Psoas muscle (tissue), 8 donors: ENCODE results near the gene SYT2. TPM values are rescaled to one million over a fixed set of nuclear protein-coding genes. Genes with fewer than 3 reads are reported as not detected.

Experiments used
- ATAC-seq, 4 donors: fragments of 200-7000 bp; cut with Tn5 transposase; one replicate each; pipeline ENCODE4 v1.9.1; 2020; ENCODE audit warnings: moderate library complexity in 3 of 4, mild to moderate bottlenecking in 2 of 4
- DNase-seq, 2 donors: peaks; one replicate each; pipeline ENCODE4 v3.0.0-alpha.2; 2020
- H3K27ac ChIP-seq: fragments of 200-600 bp; one replicate; pipeline ENCODE4 v1.8.0; 2022
- H3K27me3 ChIP-seq, 3 donors: fragments of 200-600 bp in 1 of 3; one replicate each; pipeline versions ENCODE4 v1.6.1 to v1.8.0; 2013 to 2022; ENCODE audit warnings: low read length in 2 of 3, mild to moderate bottlenecking in 2 of 3, moderate library complexity in 1 of 3; ENCODE audit not compliant: insufficient read depth in 3 of 3
- H3K36me3 ChIP-seq, 2 donors: fragments of 200-600 bp in 1 of 2; one replicate each; pipeline versions ENCODE4 v1.6.1 to v1.8.0; 2013 to 2022; ENCODE audit warnings: low read depth in 1 of 2, mild to moderate bottlenecking in 1 of 2, moderate library complexity in 1 of 2; ENCODE audit not compliant: insufficient read depth in 1 of 2
- H3K4me1 ChIP-seq: fragments of 200-600 bp; one replicate; pipeline ENCODE4 v1.8.0; 2022
- H3K4me3 ChIP-seq: fragments of 200-600 bp; one replicate; pipeline ENCODE4 v1.8.0; 2022; ENCODE audit warnings: mild to moderate bottlenecking
- H3K9me3 ChIP-seq: fragments of 200-600 bp; one replicate; pipeline ENCODE4 v1.8.0; 2022
- WGBS, 3 donors: extraction: QIAGEN DNeasy Blood & Tissue Kit; methylation state at CpG; one replicate each; pipeline versions ENCODE4 v1.1.6 to v1.1.7; 2013; 5-methylcytosine and 5-hydroxymethylcytosine counted together
- intact Hi-C, 2 donors: fragments of 100-400 bp; cut with DNase I; formaldehyde crosslinking; loops; one replicate each; pipeline versions ENCODE4 v1.11.0 to v1.14.2; 2022
- polyA plus RNA-seq, 3 donors: library from polyadenylated mRNA; stranded (reverse); fragments of 200-250 nt; gene quantifications; one replicate each; pipeline ENCODE4 v1.2.3, GENCODE V29; 2013
- total RNA-seq, 4 donors: library from RNA; stranded (reverse); fragmentation: NEBNext Ultra II Directional in 2 of 4; extraction: Animal tissue kit (Norgen Biotek cat#: 25700) in 2 of 4; gene quantifications; one replicate each; pipeline versions ENCODE4 v1.2.1 to v1.2.4, GENCODE V29; 2021 to 2023
- TF ChIP-seq, protein P1 (sequence below): fragments of 200-600 bp; IDR thresholded peaks from one replicate; pipeline ENCODE4 v1.8.0; 2022; ENCODE audit warnings: antibody characterized with exemption
- donor health status: healthy with polysubstance abuse.
- donor health status: DM: no; HTN: no; CAD: no; lungs with moderate emphysema.
- donor health status: Bipolar disorder and iron deficiency.
- donor health status: healthy.
- donor health status: DM: yes; HTN: yes; CAD: no.
- donor health status: DM: no; HTN: no; CAD: no.
- donor health status: DM: no; HTN: no; CAD: no.
- donor health status: DM: yes; HTN: yes; CAD: no.

SYT2 gene
- total and polyA plus RNA-seq, 7 donors, result 0.01 to 0.02 TPM; not detected in 5

DNA sequence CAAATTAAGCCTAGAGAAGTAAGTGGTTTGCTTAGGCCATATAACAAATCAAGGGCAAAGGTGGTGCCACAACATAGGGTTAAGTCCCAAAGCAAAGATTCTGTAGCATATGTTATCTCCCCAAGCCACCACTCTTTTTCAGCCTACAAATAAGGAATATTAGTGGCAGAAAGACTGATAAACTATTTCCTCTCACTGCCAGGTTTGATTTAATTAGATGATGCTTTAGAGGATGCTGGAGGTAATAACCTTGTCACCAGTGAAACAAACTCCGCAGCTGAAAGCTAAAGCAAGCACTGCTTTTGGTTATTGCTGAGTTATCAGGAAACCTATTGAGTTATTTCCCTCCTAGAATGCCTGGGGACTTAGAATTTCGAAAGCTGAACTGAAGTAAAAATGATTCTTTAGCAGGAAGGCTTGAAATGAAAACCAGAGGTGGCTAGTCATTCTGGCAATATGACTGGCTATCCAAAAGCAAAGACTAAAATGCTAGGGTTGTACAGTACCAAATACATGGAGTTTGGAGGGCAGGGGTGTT lies 145.2 kb downstream of the SYT2 start:
- H3K27ac ChIP-seq, result peak overlapping the region; percentile 38
- TF ChIP-seq, protein P1, sequence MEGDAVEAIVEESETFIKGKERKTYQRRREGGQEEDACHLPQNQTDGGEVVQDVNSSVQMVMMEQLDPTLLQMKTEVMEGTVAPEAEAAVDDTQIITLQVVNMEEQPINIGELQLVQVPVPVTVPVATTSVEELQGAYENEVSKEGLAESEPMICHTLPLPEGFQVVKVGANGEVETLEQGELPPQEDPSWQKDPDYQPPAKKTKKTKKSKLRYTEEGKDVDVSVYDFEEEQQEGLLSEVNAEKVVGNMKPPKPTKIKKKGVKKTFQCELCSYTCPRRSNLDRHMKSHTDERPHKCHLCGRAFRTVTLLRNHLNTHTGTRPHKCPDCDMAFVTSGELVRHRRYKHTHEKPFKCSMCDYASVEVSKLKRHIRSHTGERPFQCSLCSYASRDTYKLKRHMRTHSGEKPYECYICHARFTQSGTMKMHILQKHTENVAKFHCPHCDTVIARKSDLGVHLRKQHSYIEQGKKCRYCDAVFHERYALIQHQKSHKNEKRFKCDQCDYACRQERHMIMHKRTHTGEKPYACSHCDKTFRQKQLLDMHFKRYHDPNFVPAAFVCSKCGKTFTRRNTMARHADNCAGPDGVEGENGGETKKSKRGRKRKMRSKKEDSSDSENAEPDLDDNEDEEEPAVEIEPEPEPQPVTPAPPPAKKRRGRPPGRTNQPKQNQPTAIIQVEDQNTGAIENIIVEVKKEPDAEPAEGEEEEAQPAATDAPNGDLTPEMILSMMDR, result no peak
- H3K9me3 ChIP-seq, result no peaks in the 10 kb centered on the region
- H3K36me3 ChIP-seq, result peaks cover 2 to 82% of the 10 kb centered on the region in 2 donors
- H3K4me1 ChIP-seq, result peaks cover 20% of the 10 kb centered on the region
- H3K27me3 ChIP-seq, result no peaks in the 10 kb centered on the region
- intact Hi-C loops, result no loop called here
- H3K4me3 ChIP-seq, result no peak overlapping the region
- DNase-seq, result no peak
- WGBS, 3 donors, result 76 to 89% (median 80%) methylated on average over 2 of the region's 2 CpGs
- ATAC-seq, result no peak

DNA sequence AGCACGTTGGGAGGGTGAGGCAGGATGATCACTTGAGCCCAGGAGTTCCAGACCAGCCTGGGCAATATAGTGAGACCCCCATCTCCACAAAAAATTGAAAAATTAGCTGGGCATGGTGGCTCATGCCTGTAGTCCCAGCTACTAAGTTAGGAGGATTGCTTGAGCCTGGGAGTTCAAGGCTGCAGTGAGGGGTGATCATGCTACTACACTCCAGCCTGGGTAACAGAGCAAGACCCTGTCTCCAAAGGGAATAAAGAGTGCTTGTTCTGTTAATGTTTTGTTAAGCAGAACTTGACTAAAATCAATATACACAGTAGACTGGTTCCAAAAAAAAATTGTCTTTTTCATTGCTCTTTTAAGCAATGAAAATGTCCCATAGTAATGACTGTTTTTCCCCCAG lies 146.4 kb downstream of the SYT2 start:
- Histone ChIP-seq H3K36me3 (peaks cover 2 to 70% of the 10 kb centered on the region in 2 donors), H3K4me1 (peaks cover 11% of the 10 kb centered on the region), H3K9me3 (no peaks in the 10 kb centered on the region), H3K4me3 (no peak overlapping the region), H3K27me3 (no peaks in the 10 kb centered on the region), H3K27ac (peak overlapping the region; percentile 10)
- no peak for ATAC-seq
- TF ChIP-seq, protein P1, result no peak
- intact Hi-C loops, result no loop called here
- WGBS, 3 donors, result 88 to 100% (median 92%) methylated on average over 1 of the region's 1 CpG
- no peak for DNase-seq

DNA sequence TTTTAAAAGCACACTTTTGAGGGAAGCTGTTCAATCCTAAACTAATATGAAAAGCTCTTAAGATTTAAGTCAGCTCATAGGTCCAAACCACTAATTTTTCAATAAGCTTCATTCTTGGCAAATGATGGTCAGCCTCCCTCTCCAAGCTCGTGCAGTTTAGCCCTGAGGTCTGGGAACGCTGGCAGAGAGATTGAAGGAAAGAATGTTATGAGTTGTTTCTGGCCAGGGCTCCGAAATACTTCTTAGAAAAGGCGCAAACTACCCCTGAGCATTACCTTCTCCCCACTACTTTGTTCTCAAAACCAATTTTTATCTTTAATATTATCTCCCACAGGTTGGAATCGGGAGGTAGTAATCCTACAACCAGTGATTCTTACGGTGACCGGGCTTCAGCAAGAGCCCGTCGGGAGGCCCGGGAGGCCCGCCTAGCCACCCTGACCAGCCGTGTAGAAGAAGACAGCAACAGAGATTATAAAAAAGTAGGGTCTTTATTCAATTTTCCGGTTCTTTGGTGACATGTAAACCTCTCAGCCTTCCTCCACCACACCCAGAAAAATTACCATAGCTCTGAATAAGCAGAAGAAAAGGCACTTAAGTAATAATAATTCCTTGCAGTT lies 147.7 kb downstream of the SYT2 start:
- Histone ChIP-seq H3K4me1 (peaks cover 11% of the 10 kb centered on the region), H3K9me3 (no peaks in the 10 kb centered on the region), H3K36me3 (peaks cover under 1 to 57% of the 10 kb centered on the region in 2 donors), H3K27ac (no peak overlapping the region), H3K4me3 (no peak overlapping the region), H3K27me3 (no peaks in the 10 kb centered on the region)
- TF ChIP-seq, protein P1, result no peak
- 65 to 73% (median 71%) methylated on average over 13 of the region's 13 CpGs for WGBS, 3 donors
- intact Hi-C loops, result no loop called here
- ATAC-seq (no peak), DNase-seq (no peak)

DNA sequence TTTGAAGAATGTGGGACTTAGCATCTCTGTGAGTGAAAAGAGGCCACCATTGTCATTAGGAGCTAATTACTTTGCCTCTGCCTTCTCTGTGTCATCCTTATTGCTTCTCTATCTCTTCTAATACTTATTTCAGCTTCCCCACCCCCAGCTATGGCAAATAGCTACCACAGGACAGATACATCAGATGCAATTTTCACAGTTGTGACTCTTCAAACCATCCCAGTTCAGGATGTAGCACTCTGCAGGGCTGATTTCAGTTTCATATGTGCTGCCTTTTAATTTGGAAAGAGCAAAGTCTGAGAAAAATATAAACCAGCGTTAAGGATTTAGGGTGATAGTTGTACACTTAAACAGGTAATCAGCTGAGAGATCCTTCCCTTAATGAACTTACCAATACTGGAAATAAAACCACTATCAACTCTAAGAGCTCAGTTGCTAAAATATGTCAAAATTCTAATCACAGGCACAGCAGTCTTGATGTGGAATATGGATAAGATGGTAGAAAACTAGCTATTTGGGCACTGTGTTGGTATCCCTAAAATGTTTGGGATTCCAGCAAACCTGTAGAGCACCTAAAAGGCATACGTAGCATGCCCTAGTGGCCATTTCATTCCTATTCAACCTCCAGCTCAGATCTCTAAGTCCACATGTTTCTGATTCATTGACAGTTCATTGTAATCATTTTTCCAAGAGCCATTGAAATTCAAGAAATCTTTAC lies 148.4 kb downstream of the SYT2 start:
- Histone ChIP-seq H3K36me3 (peaks cover 0 to 51% of the 10 kb centered on the region in 2 donors), H3K27ac (no peak overlapping the region), H3K27me3 (no peaks in the 10 kb centered on the region), H3K4me1 (peaks cover 14% of the 10 kb centered on the region), H3K9me3 (no peaks in the 10 kb centered on the region), H3K4me3 (no peak overlapping the region)
- DNase-seq (no peak), ATAC-seq (no peak)
- intact Hi-C loops, result no loop called here
- TF ChIP-seq, protein P1, result no peak
- WGBS, 3 donors, result 80 to 89% (median 88%) methylated on average over 2 of the region's 2 CpGs
